Lung (tissue), 12 donors: ENCODE data around the gene VASN. TPM values are rescaled to one million over a fixed set of nuclear protein-coding genes. Genes with fewer than 3 reads are reported as not detected.
A peak's percentile ranks its signal among the peaks of the same experiment; 100 is the strongest.

Source experiments
- ATAC-seq: fragments of 200-7000 bp; cut with Tn5 transposase; one replicate; pipeline ENCODE4 v1.9.1; 2020; ENCODE audit warnings: moderate number of reproducible peaks; ENCODE audit not compliant: insufficient read depth, low FRiP score
- DNase-seq, 3 donors: peaks; one replicate each; pipeline ENCODE4 v3.0.0-alpha.2; 2013 to 2017
- H3K27ac ChIP-seq, 2 donors: one replicate each; pipeline ENCODE4 v1.5.1; 2013; ENCODE audit warnings: mild to moderate bottlenecking in 2 of 2, moderate library complexity in 2 of 2, control low read depth in 1 of 2, inconsistent platforms in 1 of 2, low read depth in 1 of 2, low read length in 1 of 2
- H3K27me3 ChIP-seq, 3 donors: one replicate each; pipeline ENCODE4 v1.5.1; 2013; ENCODE audit warnings: low read length in 2 of 3; ENCODE audit not compliant: control insufficient read depth in 3 of 3, insufficient read depth in 3 of 3
- H3K36me3 ChIP-seq, 4 donors: one replicate each; pipeline ENCODE4 v1.5.1; 2013; ENCODE audit warnings: low read length in 4 of 4, mild to moderate bottlenecking in 1 of 4, moderate library complexity in 1 of 4; ENCODE audit not compliant: control insufficient read depth in 4 of 4, insufficient read depth in 4 of 4
- H3K4me1 ChIP-seq, 5 donors: one replicate each; pipeline ENCODE4 v1.5.1; 2013; ENCODE audit warnings: low read length in 5 of 5, mild to moderate bottlenecking in 2 of 5, moderate library complexity in 1 of 5; ENCODE audit not compliant: control insufficient read depth in 5 of 5, insufficient read depth in 5 of 5
- H3K4me3 ChIP-seq: one replicate; pipeline ENCODE4 v1.5.1; 2013; ENCODE audit warnings: mild to moderate bottlenecking, control low read depth, moderate library complexity
- H3K9ac ChIP-seq, 2 donors: one replicate each; pipeline ENCODE4 v1.5.1; 2013; ENCODE audit warnings: low read length in 2 of 2, control low read depth in 1 of 2; ENCODE audit not compliant: insufficient read depth in 1 of 2
- H3K9me3 ChIP-seq, 4 donors: one replicate each; pipeline ENCODE4 v1.5.1; 2013; ENCODE audit warnings: low read length in 3 of 4, mild to moderate bottlenecking in 1 of 4, moderate library complexity in 1 of 4; ENCODE audit not compliant: control insufficient read depth in 4 of 4, insufficient read depth in 3 of 4
- CTCF ChIP-seq: IDR thresholded peaks from 2 replicates; pipeline ENCODE4 v1.5.1; 2012; ENCODE audit warnings: mild to moderate bottlenecking; ENCODE audit errors: control extremely low read depth, extremely low read depth
- WGBS, 2 donors: extraction: QIAGEN DNeasy Blood & Tissue Kit; methylation state at CpG; one replicate each; pipeline ENCODE4 v1.1.7; 2013; 5-methylcytosine and 5-hydroxymethylcytosine counted together
- polyA plus RNA-seq, 2 donors: library from polyadenylated mRNA; stranded (reverse); fragments of 200-250 nt; gene quantifications; one replicate each; pipeline ENCODE4 v1.2.1, GENCODE V29; 2013
- total RNA-seq, 2 donors: library from RNA; depleted of rRNA in 1 of 2; stranded (reverse); fragments of >200 nt in 1 of 2; gene quantifications; one replicate each; pipeline ENCODE4 v1.2.1, GENCODE V29; 2014 to 2021
- donor health status: control.
- donor health status: control.
- donor health status: Bipolar disorder and iron deficiency.
- donor health status: healthy.
- donor health status: DM: yes; HTN: yes; CAD: no.

Gene VASN
- total and polyA plus RNA-seq, 4 donors = 18.8 to 42.9 (median 31.3) TPM

GRCh38 chr16:4386951-4387565 lies 15.4 kb downstream of the VASN start:
- Histone ChIP-seq H3K9me3 (no peaks in the 10 kb centered on the region), H3K27me3 (no peaks in the 10 kb centered on the region), H3K9ac (no peak overlapping the region), H3K27ac (peak overlapping the region; percentile 11 to 54), H3K36me3 (peaks cover 0 to 45% (median 3%) of the 10 kb centered on the region in 4 donors), H3K4me3 (no peak overlapping the region), H3K4me1 (peaks cover 0 to 23% (median 4%) of the 10 kb centered on the region in 5 donors)
- DNase-seq (no peak), ATAC-seq (no peak)
- whole genome bisulfite sequencing, 2 donors = 82 to 92% methylated on average over 10 of the region's 10 CpGs
- no peak for TF ChIP-seq CTCF

GRCh38 chr16:4387781-4388180 lies 16.1 kb downstream of the VASN start:
- TF ChIP-seq CTCF = no peak
- H3K27ac ChIP-seq = peak overlapping the region in 1 of 2 donors; percentile 22
- no peak for DNase-seq
- H3K9ac ChIP-seq = no peak overlapping the region
- H3K9me3 ChIP-seq = no peaks in the 10 kb centered on the region
- peaks cover 0 to 42% (median 0%) of the 10 kb centered on the region in 4 donors for H3K36me3 ChIP-seq
- H3K4me3 ChIP-seq = no peak overlapping the region
- peaks cover 0 to 30% (median 11%) of the 10 kb centered on the region in 5 donors for H3K4me1 ChIP-seq
- H3K27me3 ChIP-seq = no peaks in the 10 kb centered on the region
- WGBS, 2 donors = 91 to 95% methylated on average over 20 of the region's 20 CpGs
- ATAC-seq = no peak

GRCh38 chr16:4388271-4389021 lies 16.8 kb downstream of the VASN start:
- Histone ChIP-seq H3K9ac (no peak overlapping the region), H3K27ac (peak overlapping the region in 1 of 2 donors; percentile 72), H3K27me3 (no peaks in the 10 kb centered on the region), H3K4me1 (peaks cover 0 to 37% (median 13%) of the 10 kb centered on the region in 5 donors), H3K4me3 (no peak overlapping the region), H3K36me3 (peaks cover 0 to 39% (median 0%) of the 10 kb centered on the region in 4 donors), H3K9me3 (no peaks in the 10 kb centered on the region)
- no peak for ATAC-seq
- TF ChIP-seq CTCF = no peak
- DNase-seq = no peak
- WGBS, 2 donors = 87 to 94% methylated on average over 18 to 19 of the region's 19 CpGs
